Gastroesophageal sphincter (tissue), 3 donors: ENCODE results near the gene OR5A2.

Source experiments
- CTCF ChIP-seq, 4 experiments: fragments of 200-600 bp in 2 of 4; fragments of 450-650 bp in 2 of 4; sonication (generic) in 1 of 4; IDR thresholded peaks; one replicate each; pipeline ENCODE4 v1.5.1; 2017 to 2019; ENCODE audit warnings: antibody characterized with exemption in 4 of 4, mild to moderate bottlenecking in 2 of 4, moderate library complexity in 2 of 4
- POLR2AphosphoS5 ChIP-seq: sonication (generic); formaldehyde crosslinking; IDR thresholded peaks from one replicate; pipeline ENCODE4 v1.6.1; 2017; ENCODE audit warnings: antibody characterized with exemption

GRCh38 chr11:59429924-59430516 is 3.8 kb upstream of the OR5A2 start:
- TF ChIP-seq POLR2AphosphoS5 (no peak), CTCF (IDR thresholded peaks at IDR 0.05) (peak; percentile 10 to 50 (median 36))
